ENCODE results near the gene TMEM258.

- TF ChIP-seq TCF7L2 (IDR thresholded peaks at IDR 0.05; ENCODE audit: borderline replicate concordance, low read depth, low read length) = no peak
- no peak for TF ChIP-seq ZNF416 (tag by site-specific recombination; IDR thresholded peaks at IDR 0.05)
- no peak for TF ChIP-seq ZNF26 (tag by site-specific recombination; IDR thresholded peaks at IDR 0.05)
- TF ChIP-seq, protein P1, sequence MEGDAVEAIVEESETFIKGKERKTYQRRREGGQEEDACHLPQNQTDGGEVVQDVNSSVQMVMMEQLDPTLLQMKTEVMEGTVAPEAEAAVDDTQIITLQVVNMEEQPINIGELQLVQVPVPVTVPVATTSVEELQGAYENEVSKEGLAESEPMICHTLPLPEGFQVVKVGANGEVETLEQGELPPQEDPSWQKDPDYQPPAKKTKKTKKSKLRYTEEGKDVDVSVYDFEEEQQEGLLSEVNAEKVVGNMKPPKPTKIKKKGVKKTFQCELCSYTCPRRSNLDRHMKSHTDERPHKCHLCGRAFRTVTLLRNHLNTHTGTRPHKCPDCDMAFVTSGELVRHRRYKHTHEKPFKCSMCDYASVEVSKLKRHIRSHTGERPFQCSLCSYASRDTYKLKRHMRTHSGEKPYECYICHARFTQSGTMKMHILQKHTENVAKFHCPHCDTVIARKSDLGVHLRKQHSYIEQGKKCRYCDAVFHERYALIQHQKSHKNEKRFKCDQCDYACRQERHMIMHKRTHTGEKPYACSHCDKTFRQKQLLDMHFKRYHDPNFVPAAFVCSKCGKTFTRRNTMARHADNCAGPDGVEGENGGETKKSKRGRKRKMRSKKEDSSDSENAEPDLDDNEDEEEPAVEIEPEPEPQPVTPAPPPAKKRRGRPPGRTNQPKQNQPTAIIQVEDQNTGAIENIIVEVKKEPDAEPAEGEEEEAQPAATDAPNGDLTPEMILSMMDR (tag by site-specific recombination; IDR thresholded peaks at IDR 0.05) = no peak
- TF ChIP-seq, protein P2, sequence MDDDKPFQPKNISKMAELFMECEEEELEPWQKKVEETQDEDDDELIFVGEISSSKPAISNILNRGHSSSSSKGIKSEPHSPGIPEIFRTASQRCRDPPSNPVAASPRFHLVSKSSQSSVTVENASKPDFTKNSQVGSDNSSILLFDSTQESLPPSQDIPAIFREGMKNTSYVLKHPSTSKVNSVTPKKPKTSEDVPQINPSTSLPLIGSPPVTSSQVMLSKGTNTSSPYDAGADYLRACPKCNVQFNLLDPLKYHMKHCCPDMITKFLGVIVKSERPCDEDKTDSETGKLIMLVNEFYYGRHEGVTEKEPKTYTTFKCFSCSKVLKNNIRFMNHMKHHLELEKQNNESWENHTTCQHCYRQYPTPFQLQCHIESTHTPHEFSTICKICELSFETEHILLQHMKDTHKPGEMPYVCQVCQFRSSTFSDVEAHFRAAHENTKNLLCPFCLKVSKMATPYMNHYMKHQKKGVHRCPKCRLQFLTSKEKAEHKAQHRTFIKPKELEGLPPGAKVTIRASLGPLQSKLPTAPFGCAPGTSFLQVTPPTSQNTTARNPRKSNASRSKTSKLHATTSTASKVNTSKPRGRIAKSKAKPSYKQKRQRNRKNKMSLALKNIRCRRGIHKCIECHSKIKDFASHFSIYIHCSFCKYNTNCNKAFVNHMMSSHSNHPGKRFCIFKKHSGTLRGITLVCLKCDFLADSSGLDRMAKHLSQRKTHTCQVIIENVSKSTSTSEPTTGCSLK (tag by site-specific recombination; IDR thresholded peaks at IDR 0.05) = no peak
- TF ChIP-seq KLF10 (tag by site-specific recombination; IDR thresholded peaks at IDR 0.05) = no peak
These were observed 14.9 kb downstream of the TMEM258 start for GRCh38 chr11:61777234-61778090.

Data from HEK293 (cell line).